GM18861 (cell line): ENCODE measurements around the gene FTO.

Source experiments
- ATAC-seq: cut with Tn5 transposase; IDR thresholded peaks from one replicate; pipeline ENCODE4 v1.9.1; 2021; ENCODE audit not compliant: unreplicated experiment

FTO gene

DNA sequence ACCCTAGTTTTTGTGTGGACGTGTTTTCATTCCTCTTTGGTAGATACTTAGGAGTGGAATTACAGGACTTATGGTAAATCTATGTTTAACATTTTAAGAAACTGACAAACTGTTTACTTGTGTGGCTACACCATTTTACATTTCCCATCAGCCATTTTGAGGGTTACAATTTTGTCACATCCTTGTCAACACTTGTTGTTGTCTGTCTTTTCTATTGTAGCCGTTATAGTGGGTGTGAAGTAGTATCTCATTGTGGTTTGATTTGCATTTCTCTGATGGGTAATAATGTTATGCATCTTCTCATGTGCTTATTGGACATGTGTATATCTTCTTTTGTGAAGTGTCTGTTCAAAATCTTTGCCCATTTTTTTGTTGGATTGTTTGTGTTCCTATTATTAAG is 4.5 kb downstream of the FTO start:
- no peak for ATAC-seq

DNA sequence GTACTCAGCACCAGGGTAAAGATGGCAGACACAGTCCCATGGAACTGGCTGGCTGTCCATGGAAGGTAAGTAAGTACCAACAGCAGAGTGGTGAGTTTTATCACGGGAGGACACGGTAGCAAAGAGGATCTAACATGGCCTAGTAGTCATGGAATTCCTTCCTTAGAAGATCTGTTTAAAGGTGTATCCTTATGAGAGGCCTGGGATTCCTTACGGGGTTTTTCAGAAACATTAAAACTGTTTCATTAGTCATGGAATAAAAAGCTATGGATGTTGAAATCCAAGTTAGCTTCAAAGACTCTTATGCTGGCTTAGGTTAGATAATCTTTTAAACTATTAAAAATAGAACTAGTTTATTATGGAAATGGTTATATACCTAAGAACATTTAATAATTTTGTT is 7.4 kb downstream of the FTO start:
- no peak for ATAC-seq

DNA sequence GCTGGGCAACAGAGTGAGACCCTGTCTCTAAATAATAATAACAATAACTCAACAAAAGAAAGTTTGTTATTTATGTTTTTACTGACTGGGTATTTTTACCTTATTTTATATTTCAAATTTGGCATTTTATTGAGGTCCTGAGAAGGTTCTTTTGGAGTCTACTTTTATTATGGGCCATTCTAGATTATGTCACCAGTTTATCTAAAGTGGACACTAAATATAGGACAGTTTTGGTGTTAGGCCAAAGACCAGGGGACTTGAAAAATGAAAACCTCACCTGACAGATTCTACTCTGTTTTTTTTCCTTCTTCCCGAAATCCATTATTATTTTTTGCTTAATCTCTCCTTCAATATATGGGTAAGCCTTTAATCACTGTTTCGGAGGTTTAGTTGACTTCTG is 8.1 kb downstream of the FTO start:
- no peak for ATAC-seq

DNA sequence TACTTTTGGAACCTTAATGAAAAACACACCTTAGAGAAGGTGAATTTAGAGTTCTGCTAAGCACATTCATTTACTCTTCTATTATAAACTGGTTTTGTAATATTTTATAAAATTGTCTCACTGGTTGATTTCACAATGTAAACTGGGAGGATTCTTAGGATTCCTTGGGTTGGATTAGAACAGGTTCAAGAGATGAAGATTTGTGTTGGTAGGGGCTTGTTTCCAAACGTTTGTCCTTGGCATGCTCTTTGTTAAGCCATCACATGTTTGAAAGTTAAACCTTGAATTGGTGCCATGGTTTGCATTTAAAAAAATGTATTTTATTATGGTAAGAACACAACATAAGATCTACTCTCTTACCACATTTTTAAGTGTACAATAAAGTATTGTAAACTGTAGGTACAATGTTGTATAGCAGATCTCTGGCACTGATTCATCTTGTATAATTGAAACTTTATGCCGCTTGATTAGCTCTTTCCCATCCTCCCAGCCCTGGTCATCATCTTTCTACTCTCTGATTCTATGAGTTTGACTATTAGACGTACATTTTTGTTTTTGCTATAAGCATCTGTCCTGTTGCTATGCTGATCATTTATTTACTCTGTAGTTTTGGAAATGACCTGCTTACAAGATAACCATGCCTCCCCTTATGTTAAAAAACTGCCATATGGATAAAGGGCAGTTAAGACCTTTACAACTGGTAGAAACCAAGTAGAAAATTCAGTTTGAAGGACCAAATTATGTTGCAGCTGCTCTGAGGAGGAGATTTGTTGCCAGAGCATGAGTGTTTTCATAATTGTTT is 9.6 kb downstream of the FTO start:
- ATAC-seq: no peak

DNA sequence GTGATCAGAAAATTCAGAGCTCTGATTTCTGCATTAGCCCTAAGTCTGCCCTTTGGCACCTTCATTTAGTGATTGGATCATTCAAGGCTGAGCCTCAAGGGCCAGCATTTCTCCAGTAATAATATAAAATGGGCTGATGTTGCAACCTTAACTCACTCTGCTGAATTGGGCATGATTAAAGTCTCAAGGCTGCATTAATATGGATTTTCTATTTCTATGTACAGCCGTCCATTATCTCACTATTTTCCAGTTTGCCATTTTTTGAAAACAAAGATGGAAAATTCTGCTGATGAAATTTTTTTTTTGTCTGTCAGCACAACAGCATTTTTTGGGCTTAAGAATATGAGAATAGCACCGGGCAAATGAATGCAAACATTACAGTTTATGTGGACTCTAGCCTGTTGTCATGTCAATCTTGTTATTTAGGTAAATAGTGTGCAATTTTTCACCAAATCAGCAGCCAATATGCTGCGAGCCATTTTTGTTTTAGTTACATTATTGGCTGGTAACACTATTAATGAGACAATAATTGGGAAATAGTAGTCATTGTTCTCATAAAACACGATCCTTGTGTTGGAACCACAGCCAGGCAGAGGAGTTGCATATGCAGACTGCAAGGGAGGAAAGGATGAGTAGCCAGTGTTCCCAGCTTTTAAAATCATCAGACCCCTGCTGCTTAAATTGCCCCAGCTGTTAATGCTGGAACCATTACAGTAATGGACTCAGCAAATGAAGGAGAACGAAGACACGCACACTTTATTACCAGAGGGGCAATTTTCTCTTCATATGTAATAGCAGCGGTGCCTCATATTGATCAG is 10.5 kb downstream of the FTO start:
- no peak for ATAC-seq

DNA sequence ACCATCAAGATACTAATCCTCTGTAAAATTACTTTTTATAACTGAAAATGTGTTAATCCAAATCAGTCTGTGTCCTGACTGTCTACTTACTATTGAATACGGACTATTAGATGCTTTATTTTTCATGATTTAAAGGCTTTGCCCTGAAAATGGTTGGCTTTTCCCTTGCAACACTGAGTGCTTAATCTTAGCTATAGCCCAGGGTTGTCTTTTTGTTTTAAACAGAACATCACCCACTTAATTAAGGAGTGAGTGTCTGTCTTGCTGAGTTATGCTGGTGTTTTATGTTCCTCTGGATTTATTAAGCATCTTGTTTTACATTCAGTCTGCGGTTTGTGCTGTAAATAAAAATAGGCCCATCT is 11.0 kb downstream of the FTO start:
- ATAC-seq: no peak

DNA sequence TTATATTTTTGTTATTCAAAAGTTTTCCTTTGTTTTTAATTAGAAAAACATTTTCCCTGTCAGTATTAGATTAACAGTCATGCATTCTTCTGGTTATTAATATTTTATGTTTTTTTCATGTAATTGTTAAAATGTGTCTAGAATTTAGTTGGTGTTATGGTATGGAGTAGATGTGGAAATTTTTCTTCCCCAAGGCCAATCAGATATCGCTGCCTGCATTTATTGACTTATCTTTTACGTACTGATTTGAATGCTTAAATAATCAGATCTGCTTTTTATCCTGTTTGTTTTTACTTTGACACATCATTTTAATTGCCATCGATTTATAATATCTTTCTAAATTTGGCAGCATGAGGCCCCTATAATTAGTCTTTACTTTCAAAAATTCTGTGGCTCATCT is 13.6 kb downstream of the FTO start:
- no peak for ATAC-seq

DNA sequence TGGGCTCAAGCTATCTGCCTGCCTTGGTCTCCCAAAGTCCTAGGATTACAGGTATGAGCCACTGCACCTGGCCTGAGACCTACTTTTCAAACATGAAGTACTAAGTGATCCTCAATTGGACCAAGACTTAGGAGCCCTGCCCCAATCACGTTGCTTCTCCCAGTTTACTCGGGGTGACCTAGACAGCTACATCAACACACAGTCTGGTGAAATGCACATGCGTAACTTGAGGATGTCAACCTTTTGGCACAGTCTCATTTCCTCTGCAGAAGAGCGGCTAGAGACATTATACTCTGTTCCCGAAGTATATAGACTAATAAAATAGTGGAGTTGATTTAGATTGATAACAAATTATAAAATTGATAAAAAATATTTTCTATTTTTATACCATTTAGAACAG is 17.1 kb downstream of the FTO start:
- no peak for ATAC-seq

DNA sequence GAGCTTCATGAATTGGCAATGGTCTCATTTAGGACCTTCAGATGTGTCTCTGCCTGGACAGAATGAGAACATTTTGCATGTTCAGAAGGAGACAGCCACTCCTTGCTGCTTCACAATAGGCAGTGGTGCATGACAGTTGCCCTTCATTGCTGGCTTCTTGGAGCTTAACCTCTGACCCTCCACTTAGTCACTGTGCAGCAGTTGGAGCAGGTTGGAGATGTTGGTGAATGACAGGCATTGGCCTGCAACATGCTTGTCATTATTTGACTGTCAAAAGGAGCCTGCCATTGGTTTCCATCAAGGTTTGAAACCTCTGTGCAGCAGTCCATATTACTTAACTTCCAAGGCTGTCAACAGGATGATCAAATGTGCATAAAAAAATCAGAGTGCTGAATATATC is 22.7 kb downstream of the FTO start:
- ATAC-seq: no peak

DNA sequence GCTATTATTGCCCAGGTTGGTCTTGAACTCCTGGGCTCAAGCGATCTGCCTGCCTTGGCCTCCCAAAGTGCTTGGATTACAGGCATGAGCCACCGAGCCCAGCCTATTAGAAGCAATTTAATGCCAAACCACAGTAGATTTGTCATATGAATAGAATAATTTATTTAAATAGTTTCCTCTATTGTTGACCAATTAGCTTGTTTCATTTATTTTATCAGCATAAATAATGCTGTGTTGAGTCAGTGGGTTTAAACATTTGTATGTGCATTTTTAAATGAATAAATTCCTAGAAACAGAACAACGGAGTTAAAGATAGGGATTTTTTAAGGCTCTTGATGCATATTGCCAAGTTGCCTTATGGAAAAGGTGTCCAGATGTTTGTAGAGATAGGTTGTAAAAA is 26.7 kb downstream of the FTO start:
- no peak for ATAC-seq

DNA sequence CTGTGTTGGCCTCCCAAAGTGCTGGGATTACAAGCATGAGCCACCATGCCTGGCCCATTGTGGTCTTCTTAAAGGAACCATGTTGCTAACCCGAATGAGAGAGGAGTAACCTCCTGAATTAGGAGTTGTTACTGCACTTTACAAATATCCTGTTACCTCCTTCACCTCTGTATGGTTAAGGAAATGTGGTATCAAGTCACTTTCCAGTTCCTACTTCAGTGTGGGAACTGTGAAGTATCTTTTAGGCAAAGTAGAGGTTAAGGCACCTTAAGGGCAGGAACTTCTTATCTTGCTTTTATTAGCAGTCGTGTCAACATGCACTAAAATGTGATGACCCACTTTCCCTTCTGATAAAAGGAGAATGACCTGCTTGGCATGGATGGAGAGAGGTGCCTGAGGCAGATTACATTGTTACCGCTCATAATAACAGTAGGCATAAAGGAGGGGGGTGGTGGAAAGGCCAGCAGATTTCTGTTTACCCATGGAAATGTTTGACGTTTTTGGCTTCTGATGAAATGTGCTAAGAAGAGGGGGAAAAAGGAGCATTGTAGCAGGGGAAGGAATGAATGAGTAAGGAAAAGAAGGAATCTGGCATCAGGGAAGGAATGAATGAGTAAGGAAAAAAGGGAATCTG is 28.5 kb downstream of the FTO start:
- ATAC-seq: no peak

DNA sequence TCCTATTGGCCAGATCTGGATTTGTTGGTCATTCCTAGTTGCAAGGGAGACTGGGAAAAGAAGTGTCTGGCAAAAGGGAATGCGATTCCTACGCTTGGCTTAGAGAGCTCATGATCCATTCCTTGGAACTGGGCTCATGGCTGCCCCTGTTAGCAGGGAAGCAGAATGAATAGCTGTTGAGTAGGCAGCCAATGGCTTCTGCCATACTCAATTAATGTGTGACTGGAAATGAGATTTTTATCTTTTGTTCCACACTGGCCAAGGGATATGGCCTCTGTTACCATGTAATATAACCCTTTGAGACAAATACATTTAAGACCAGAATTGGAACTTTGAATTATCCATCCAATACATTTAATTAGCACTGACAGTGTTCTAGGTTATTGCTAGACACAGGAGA is 31.0 kb downstream of the FTO start:
- no peak for ATAC-seq

DNA sequence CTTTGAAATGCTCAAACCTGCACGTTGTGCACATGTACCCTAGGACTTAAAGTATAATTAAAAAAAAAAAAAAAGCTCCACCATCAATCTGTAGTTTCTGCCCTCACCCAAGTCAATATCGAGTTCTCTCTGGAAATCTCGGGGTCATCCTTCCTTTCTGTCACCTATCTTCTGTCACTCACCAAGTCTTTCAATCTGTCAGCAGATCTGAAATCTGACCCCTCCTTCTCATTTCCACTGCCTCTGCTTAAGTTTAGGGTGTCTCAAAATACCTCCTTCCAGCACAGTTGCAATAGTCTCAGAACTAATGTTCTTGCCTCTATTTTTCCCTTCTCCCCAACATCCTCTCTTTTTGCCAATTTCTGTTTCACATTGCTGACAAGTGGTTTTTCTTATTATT is 32.3 kb downstream of the FTO start:
- no peak for ATAC-seq

DNA sequence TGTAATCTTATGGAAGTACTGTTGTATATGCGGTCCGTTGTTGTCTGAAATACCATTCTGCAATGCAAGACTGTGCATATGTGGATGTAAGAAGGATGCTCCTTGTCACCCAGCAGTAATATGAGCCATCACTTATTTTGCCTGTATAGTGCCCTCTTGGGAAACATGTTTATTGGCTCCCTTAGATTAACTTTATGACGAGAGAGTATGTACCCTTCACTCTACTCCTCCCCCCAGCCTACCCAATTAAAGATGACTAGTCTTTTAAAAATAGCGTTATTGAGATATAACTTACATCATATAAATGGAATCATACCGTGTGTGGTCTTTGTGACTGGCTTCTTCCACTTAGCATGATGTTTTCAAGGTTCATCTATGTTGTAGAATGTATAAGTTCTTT is 33.6 kb downstream of the FTO start:
- ATAC-seq: no peak

DNA sequence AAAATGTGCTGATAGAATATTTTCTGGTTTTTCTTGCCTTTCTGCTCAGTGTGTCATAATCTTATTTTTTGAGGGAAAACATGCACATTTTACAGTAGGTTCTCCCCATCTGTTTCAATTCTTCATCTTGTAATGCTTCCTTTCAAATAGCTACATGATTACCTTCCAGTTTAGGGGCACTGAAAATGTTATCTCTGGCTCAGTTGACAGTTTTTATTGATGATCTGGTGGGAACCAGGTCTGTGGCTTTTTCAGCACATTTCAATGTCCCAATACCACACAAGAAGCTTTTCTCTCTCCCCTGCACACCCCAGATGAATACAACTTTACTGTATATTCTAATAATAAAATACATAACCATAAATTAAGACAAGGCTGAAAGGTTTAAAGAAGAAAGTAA is 36.5 kb downstream of the FTO start:
- no peak for ATAC-seq

DNA sequence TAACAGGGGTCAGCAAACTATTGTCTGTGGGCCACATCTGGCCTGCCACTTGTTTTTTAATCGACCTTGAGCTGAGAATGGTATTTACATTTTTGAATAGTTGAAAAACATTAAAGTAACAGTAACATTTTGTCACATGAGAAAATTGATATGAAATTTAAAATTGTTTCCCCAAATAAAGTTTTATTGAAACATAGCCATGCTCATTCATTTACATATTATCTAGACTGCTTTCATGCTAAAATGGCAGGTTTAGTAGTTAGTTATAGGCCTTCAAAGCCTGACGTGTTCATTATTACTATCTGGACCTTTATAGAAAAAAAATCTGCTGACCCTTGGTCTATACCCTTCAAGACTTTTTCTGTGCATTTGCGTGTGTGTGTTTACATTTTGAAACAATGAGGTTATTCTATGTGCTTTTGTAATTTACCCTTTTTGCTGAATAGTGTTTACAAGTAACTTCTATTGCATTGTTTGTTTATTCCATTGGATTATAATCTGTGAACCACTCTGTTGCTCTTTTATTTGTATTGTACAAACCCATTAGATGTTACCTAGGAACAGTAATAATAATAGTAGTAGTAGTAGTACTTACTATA is 37.1 kb downstream of the FTO start:
- ATAC-seq: no peak

DNA sequence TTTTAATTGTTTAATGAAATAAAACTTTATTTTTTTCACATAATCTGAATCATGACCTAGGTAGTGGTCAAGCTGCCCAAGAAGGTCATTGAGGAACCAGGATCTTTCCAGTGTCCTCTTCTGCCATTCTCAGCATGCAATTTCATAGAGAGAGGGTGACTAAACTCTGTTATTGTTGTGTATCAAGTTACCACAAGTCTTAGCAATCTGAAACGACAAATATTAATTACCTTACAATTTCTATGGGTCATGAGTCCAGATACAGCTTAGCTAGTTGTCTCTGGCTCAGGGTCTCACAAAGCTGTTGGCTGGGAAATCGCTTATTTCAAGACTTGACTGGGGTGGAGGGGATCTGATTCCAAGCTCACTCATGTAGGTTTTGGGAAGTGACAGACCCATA is 37.6 kb downstream of the FTO start:
- ATAC-seq: no peak

DNA sequence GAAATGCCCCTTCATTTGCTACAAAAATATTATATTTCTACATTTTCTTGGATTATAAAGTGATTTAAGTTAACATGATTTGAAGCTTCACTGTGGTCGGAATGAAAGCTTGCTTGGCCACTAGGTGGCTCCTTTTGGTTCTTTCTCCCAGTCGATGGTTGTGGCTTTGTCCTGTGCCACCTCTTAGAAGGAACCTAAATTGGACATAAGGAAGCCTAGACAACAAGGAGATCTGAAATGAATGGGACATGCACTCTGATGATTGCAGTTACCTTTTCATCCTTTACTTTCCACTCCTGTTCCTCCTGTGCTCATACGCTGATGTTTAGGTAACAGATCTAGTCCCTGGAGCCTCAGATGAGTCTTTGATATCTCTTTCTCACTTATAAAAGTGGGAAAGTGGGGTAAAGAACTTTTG is 39.2 kb downstream of the FTO start:
- no peak for ATAC-seq

DNA sequence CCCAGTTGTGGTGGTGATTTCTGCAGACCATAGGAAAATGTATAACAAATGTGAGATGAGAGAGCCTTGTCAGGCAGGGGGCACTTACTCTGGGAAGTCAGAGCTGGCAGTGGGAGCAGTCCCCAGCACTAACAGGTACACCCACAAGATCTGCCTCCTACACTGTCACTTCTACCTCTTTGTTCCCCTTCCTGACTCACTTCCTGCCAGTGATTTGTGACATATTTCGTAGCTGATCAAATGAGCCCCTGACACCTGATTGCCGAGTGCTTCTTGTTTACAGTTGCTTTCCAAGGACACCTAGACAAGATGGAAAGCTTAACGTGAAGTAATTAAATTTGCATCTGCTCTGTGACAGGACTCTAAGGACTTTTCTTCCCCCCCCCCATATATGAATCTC is 40.5 kb downstream of the FTO start:
- peak; percentile 45 for ATAC-seq

DNA sequence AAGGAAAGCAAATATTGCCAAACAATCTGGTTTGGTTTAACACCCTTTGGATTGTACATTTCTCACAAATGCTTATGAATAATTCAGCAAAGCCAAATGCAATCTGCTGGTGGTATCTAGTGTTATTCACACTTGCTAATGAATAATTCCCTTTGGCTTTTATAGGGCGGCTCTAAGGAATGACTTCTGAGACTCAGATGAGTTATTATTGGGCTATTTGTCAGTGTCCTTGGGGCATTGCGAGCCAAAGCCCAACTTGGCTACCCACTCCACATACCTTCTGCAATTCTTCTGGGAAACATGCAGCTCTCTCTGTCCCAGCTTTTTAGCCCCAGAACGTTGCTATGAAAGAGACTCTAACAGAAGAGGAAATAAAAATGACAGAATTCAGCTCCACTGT is 41.1 kb downstream of the FTO start:
- ATAC-seq: no peak

DNA sequence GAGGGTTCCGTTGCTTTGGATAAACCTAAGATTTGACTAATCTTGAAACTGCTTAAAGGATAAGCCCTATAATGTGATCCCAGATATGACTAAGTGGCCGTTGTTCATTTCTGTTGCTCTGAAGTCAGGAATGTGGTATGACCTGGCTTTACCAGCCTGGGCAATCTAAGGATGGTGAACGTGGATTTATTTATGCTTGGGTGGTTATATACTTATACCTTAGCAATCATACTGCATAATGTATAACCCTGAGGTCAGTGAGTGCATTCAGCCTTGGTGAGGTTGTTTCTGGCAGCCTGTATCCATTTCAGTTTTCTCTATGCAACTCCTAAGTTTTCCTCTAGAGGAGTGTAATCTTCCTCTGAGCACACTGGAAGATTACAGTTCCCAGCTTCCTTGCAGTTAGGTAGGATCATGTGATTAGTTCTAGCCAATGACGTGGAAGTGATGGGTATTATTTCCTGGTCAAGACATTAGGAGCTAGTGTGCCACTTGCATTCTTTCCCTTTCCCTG is 41.9 kb downstream of the FTO start:
- ATAC-seq: no peak

DNA sequence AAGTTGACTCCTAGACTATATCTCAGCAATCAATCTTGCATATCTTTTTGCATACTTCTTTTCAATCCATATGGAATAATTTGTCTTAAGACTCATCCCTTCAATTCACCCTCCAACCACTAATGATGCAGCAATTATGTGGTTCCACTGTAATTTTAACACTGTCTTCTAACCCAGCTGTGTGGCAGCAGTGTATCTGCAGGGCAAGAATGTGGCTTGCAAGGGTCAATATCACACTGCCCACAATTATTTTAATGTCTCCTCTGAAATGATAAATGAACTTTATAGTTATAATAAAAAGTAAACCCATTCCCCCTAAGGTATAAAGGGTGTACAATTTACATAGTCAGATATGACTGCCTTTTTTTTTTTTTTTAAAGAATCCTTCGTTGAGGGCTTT is 48.6 kb downstream of the FTO start:
- no peak for ATAC-seq
